Progenitor cell of endocrine pancreas (in vitro differentiated cells): ENCODE measurements around the gene PFDN2. TPM values are rescaled to one million over a fixed set of nuclear protein-coding genes. Genes with fewer than 3 reads are reported as not detected.
A peak's percentile ranks its signal among the peaks of the same experiment; 100 is the strongest.

Experiments used
- DNase-seq: peaks from one replicate; pipeline ENCODE4 v3.0.0; 2021; ENCODE audit warnings: low spot score; ENCODE audit not compliant: unreplicated experiment
- H3K27ac Mint-ChIP-seq: 2 replicates; pipeline ENCODE4 v1.8.0; 2021; ENCODE audit warnings: mild to moderate bottlenecking, moderate library complexity, mixed read lengths
- H3K27me3 Mint-ChIP-seq: 2 replicates; pipeline ENCODE4 v1.8.0; 2021; ENCODE audit warnings: mixed read lengths
- H3K36me3 Mint-ChIP-seq: 2 replicates; pipeline ENCODE4 v1.8.0; 2022; ENCODE audit warnings: mixed read lengths; ENCODE audit not compliant: insufficient read depth
- H3K4me1 Mint-ChIP-seq: 2 replicates; pipeline ENCODE4 v1.8.0; 2021; ENCODE audit warnings: low read depth, mixed read lengths
- H3K4me3 Mint-ChIP-seq: 2 replicates; pipeline ENCODE4 v1.8.0; 2021; ENCODE audit warnings: low read depth, mild to moderate bottlenecking, moderate library complexity, mixed read lengths
- H3K9me3 Mint-ChIP-seq: 2 replicates; pipeline ENCODE4 v1.8.0; 2021; ENCODE audit warnings: low read depth, mixed read lengths
- CTCF ChIP-seq: fragments of 200-600 bp; sonication (generic); IDR thresholded peaks from one replicate; pipeline ENCODE4 v1.5.0; 2021; ENCODE audit warnings: antibody characterized with exemption, mild to moderate bottlenecking; ENCODE audit not compliant: unreplicated experiment
- total RNA-seq: library from RNA; stranded (reverse); gene quantifications from 2 replicates; pipeline ENCODE4 v1.2.1, GENCODE V29; 2021

Gene PFDN2
- total RNA-seq, 1 donor from 2014 or later: 54.8 TPM

GRCh38 chr1:161072751-161073449 lies 44.9 kb downstream of the PFDN2 start:
- TF ChIP-seq CTCF: no peak
- Mint-ChIP-seq H3K27ac (peak overlapping the region; percentile 45), H3K9me3 (no peaks in the 10 kb centered on the region), H3K27me3 (no peaks in the 10 kb centered on the region), H3K4me3 (no peak overlapping the region), H3K36me3 (no peaks in the 10 kb centered on the region), H3K4me1 (peaks cover 7% of the 10 kb centered on the region)
- DNase-seq: no peak

DNA sequence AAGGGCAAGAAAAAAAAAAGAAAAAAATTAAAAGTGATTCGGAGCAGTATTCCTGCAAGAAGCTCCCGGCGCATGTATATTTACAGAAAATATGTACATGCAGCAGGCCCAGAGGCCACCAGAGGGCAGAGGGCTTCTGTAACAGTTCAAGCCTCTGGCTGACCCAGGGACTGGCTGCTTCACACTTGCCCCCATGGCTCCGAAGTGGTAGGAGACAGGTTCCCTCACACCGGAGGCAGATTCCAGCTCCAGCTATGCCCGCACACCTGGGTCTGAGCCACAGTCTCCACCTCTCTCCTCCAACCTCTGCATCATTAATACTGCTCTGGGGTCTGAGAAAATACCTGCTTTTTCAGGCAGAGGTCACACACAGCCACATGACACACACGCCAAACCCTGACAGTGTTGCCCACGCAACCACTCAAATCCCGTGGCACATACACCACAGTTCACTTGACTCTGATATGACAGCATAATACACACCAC lies 45.9 kb downstream of the PFDN2 start:
- peak overlapping the region; percentile 86 for H3K27ac Mint-ChIP-seq
- no peaks in the 10 kb centered on the region for H3K36me3 Mint-ChIP-seq
- peak; percentile 41 for DNase-seq
- no peak overlapping the region for H3K4me3 Mint-ChIP-seq
- peaks cover 5% of the 10 kb centered on the region for H3K27me3 Mint-ChIP-seq
- no peaks in the 10 kb centered on the region for H3K9me3 Mint-ChIP-seq
- TF ChIP-seq CTCF: peak; percentile 78
- peaks cover 7% of the 10 kb centered on the region for H3K4me1 Mint-ChIP-seq

DNA sequence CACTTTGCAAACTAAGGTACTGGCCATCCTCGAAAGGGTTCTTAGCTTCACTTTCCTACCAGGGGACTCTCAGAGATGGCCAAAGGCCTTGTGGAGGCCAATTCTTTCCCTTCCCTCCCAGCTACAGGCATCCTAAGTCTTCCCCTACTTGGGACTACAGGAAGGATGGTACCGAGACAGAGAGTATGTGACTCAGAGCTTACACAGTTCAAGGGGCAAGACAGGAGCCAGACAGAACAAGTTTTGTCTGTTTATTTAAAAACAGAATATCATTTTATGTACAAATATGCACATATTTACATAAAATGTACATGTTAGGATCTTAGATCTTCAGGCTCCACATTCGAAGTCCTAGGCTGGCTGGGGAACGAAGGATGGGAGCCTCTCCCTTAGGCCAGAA lies 47.1 kb downstream of the PFDN2 start:
- no peak for TF ChIP-seq CTCF
- Mint-ChIP-seq H3K36me3 (no peaks in the 10 kb centered on the region), H3K27ac (no peak overlapping the region), H3K27me3 (peaks cover 8% of the 10 kb centered on the region), H3K4me3 (no peak overlapping the region), H3K9me3 (no peaks in the 10 kb centered on the region), H3K4me1 (peaks cover 7% of the 10 kb centered on the region)
- no peak for DNase-seq

- Mint-ChIP-seq H3K9me3 (no peaks in the 10 kb centered on the region), H3K36me3 (no peaks in the 10 kb centered on the region), H3K27ac (no peak within 1 kb of the TSS), H3K4me1 (peaks cover 7% of the 10 kb centered on the region), H3K27me3 (peaks cover 8% of the 10 kb centered on the region), H3K4me3 (no peak within 1 kb of the TSS)
- no peak for DNase-seq
- no peak for TF ChIP-seq CTCF
These were observed 48.0 kb downstream of the PFDN2 start, which contains the start of gene ARHGAP30 for GRCh38 chr1:161069731-161070270. ARHGAP30 (minus strand) TSS chr1:161069891; CDS start chr1:161069624, 267 bp downstream.

- DNase-seq: no peak
- no peak for TF ChIP-seq CTCF
- Mint-ChIP-seq H3K4me1 (peaks cover 7% of the 10 kb centered on the region), H3K36me3 (no peaks in the 10 kb centered on the region), H3K9me3 (no peaks in the 10 kb centered on the region), H3K4me3 (no peak overlapping the region), H3K27me3 (peaks cover 13% of the 10 kb centered on the region), H3K27ac (no peak overlapping the region)
These were observed 48.6 kb downstream of the PFDN2 start for GRCh38 chr1:161069241-161069640.
